H9 (cell line): ENCODE results near the gene MTRR. TPM values are rescaled to one million over a fixed set of nuclear protein-coding genes. Genes with fewer than 3 reads are reported as not detected.

Source experiments
- DNase-seq: peaks from one replicate; pipeline ENCODE4 v3.0.0-alpha.2; 2017
- H2AFZ ChIP-seq: one replicate; pipeline ENCODE4 v1.6.1; 2013; ENCODE audit warnings: mild to moderate bottlenecking, low read length, control low read depth, moderate library complexity
- H2AK5ac ChIP-seq: 2 replicates; pipeline ENCODE4 v1.6.1; 2013; ENCODE audit warnings: low read length, control low read depth, mixed read lengths; ENCODE audit not compliant: insufficient read length
- H2BK120ac ChIP-seq: one replicate; pipeline ENCODE4 v1.6.1; 2013; ENCODE audit warnings: low read depth, mild to moderate bottlenecking, low read length, control low read depth, inconsistent platforms; ENCODE audit not compliant: poor library complexity, severe bottlenecking
- H2BK12ac ChIP-seq: 2 replicates; pipeline ENCODE4 v1.6.1; 2013; ENCODE audit warnings: low read length, control low read depth, mixed read lengths, low read depth; ENCODE audit not compliant: insufficient read length
- H2BK15ac ChIP-seq: 2 replicates; pipeline ENCODE4 v1.6.1; 2013; ENCODE audit warnings: low read depth, low read length, control low read depth
- H2BK20ac ChIP-seq: one replicate; pipeline ENCODE4 v1.6.1; 2013; ENCODE audit warnings: low read depth, mild to moderate bottlenecking, low read length, control low read depth, inconsistent platforms; ENCODE audit not compliant: poor library complexity, severe bottlenecking
- H2BK5ac ChIP-seq: 2 replicates; pipeline ENCODE4 v1.6.1; 2013; ENCODE audit warnings: low read length, control low read depth, mixed read lengths; ENCODE audit not compliant: insufficient read length
- H3K14ac ChIP-seq: 2 replicates; pipeline ENCODE4 v1.6.1; 2013; ENCODE audit warnings: low read length, control low read depth; ENCODE audit not compliant: insufficient read depth
- H3K18ac ChIP-seq: 2 replicates; pipeline ENCODE4 v1.6.1; 2013; ENCODE audit warnings: low read depth, mild to moderate bottlenecking, mixed read lengths, low read length, control low read depth; ENCODE audit not compliant: insufficient read length
- H3K23ac ChIP-seq: 2 replicates; pipeline ENCODE4 v1.6.1; 2013; ENCODE audit warnings: low read length, control low read depth, mixed read lengths, low read depth; ENCODE audit not compliant: insufficient read length
- H3K23me2 ChIP-seq: 2 replicates; pipeline ENCODE4 v1.6.1; 2013; ENCODE audit warnings: low read depth, mild to moderate bottlenecking, mixed read lengths, low read length, control low read depth; ENCODE audit not compliant: insufficient read length, poor library complexity, severe bottlenecking
- H3K27ac ChIP-seq: 2 replicates; pipeline ENCODE4 v1.5.1; 2013; ENCODE audit warnings: low read length, control low read depth, mixed read lengths, low read depth; ENCODE audit not compliant: insufficient read length
- H3K27me3 ChIP-seq: 2 replicates; pipeline ENCODE4 v1.6.1; 2013; ENCODE audit warnings: low read length, control low read depth, inconsistent platforms; ENCODE audit not compliant: insufficient read depth
- H3K4ac ChIP-seq: 2 replicates; pipeline ENCODE4 v1.6.1; 2013; ENCODE audit warnings: low read depth, mild to moderate bottlenecking, control low read depth, inconsistent platforms, low read length, moderate library complexity
- H3K4me1 ChIP-seq: 2 replicates; pipeline ENCODE4 v1.6.1; 2013; ENCODE audit warnings: low read length, control low read depth, inconsistent platforms; ENCODE audit not compliant: insufficient read depth
- H3K4me2 ChIP-seq: 2 replicates; pipeline ENCODE4 v1.6.1; 2013; ENCODE audit warnings: low read length, control low read depth, mixed read lengths; ENCODE audit not compliant: insufficient read length, insufficient read depth
- H3K56ac ChIP-seq: 2 replicates; pipeline ENCODE4 v1.6.1; 2013; ENCODE audit warnings: low read depth, mild to moderate bottlenecking, mixed read lengths, low read length, control low read depth; ENCODE audit not compliant: insufficient read length
- H3K79me1 ChIP-seq: 2 replicates; pipeline ENCODE4 v1.6.1; 2013; ENCODE audit warnings: low read depth, mild to moderate bottlenecking, moderate library complexity, low read length, control low read depth, inconsistent platforms; ENCODE audit not compliant: insufficient read depth, poor library complexity, severe bottlenecking
- H3K79me2 ChIP-seq: 2 replicates; pipeline ENCODE4 v1.6.1; 2013; ENCODE audit warnings: low read length, control low read depth, inconsistent platforms; ENCODE audit not compliant: insufficient read depth
- H3K9ac ChIP-seq: 2 replicates; pipeline ENCODE4 v1.6.1; 2013; ENCODE audit warnings: low read length, control low read depth, mixed read lengths; ENCODE audit not compliant: insufficient read length; ENCODE audit errors: extremely low read depth
- H3K9me3 ChIP-seq: one replicate; pipeline ENCODE4 v1.6.1; 2013; ENCODE audit warnings: low read depth, low read length, inconsistent platforms; ENCODE audit not compliant: control insufficient read depth
- H3T11ph ChIP-seq: one replicate; pipeline ENCODE4 v1.6.1; 2013; ENCODE audit warnings: mild to moderate bottlenecking, low read length, control low read depth, inconsistent platforms
- H4K20me1 ChIP-seq: one replicate; pipeline ENCODE4 v1.6.1; 2013; ENCODE audit not compliant: control insufficient read depth, insufficient read length, insufficient read depth
- H4K5ac ChIP-seq: 2 replicates; pipeline ENCODE4 v1.6.1; 2013; ENCODE audit warnings: low read depth, mild to moderate bottlenecking, mixed read lengths, low read length, control low read depth; ENCODE audit not compliant: insufficient read length
- H4K8ac ChIP-seq: replicated peaks from 2 replicates; pipeline ENCODE4 v1.6.1; 2013; ENCODE audit warnings: low read length, control low read depth, mixed read lengths, low read depth; ENCODE audit not compliant: insufficient read length
- H4K91ac ChIP-seq: 2 replicates; pipeline ENCODE4 v1.6.1; 2013; ENCODE audit warnings: low read depth, mild to moderate bottlenecking, moderate library complexity, mixed read lengths, low read length, control low read depth; ENCODE audit not compliant: insufficient read length
- H3K27ac Mint-ChIP-seq, 3 experiments: 2 replicates in 2 of 3; 3 replicates in 1 of 3; pipeline ENCODE4 v1.8.0; 2020 to 2021; ENCODE audit warnings: mixed read lengths in 3 of 3, mild to moderate bottlenecking in 1 of 3, moderate library complexity in 1 of 3
- H3K27me3 Mint-ChIP-seq: 2 replicates; pipeline ENCODE4 v1.8.0; 2021; ENCODE audit warnings: low read depth, mild to moderate bottlenecking, moderate library complexity, mixed read lengths
- H3K36me3 Mint-ChIP-seq, 3 experiments: 2 replicates in 2 of 3; 3 replicates in 1 of 3; pipeline ENCODE4 v1.8.0; 2020 to 2021; ENCODE audit warnings: low read depth in 3 of 3, mixed read lengths in 3 of 3; ENCODE audit not compliant: insufficient read depth in 1 of 3
- H3K4me1 Mint-ChIP-seq, 2 experiments: 2 replicates each; pipeline ENCODE4 v1.8.0; 2020; ENCODE audit warnings: mixed read lengths in 2 of 2
- H3K4me3 Mint-ChIP-seq, 2 experiments: 2 replicates in 1 of 2; 3 replicates in 1 of 2; pipeline ENCODE4 v1.8.0; 2020 to 2021; ENCODE audit warnings: mild to moderate bottlenecking in 2 of 2, mixed read lengths in 2 of 2, moderate library complexity in 1 of 2
- H3K9me3 Mint-ChIP-seq, 2 experiments: 2 replicates in 1 of 2; 3 replicates in 1 of 2; pipeline ENCODE4 v1.8.0; 2020; ENCODE audit warnings: mild to moderate bottlenecking in 2 of 2, mixed read lengths in 2 of 2, moderate library complexity in 1 of 2
- CTCF ChIP-seq: fragments of 200-600 bp; sonication (generic); conservative IDR thresholded peaks from 3 replicates; pipeline ENCODE4 v1.8.0; 2021; ENCODE audit warnings: antibody characterized with exemption, mild to moderate bottlenecking
- whole genome bisulfite sequencing: extraction: QIAGEN DNeasy Blood & Tissue Kit; methylation state at CpG from one replicate; pipeline ENCODE4 v1.1.7; 2013; ENCODE audit warnings: missing lambda C conversion rate, low lambda C conversion rate, mixed read lengths; ENCODE audit not compliant: insufficient read length; ENCODE audit errors: extremely low coverage; 5-methylcytosine and 5-hydroxymethylcytosine counted together
- total RNA-seq: library from RNA; stranded (reverse); gene quantifications from 2 replicates; pipeline ENCODE4 v1.2.1, GENCODE V29; 2021

MTRR gene
- total RNA-seq, 1 experiment from 2014 or later = 66.0 TPM

GRCh38 chr5:7888901-7889300 is 20.0 kb downstream of the MTRR start:
- no peak overlapping the region for H3K56ac ChIP-seq
- no peak overlapping the region for H3K4me2 ChIP-seq
- no peak for TF ChIP-seq CTCF
- no peak overlapping the region for H2BK15ac ChIP-seq
- H3K79me1 ChIP-seq = peaks cover 2% of the 10 kb centered on the region
- no peak overlapping the region for H3K9ac ChIP-seq
- no peak overlapping the region for H2BK12ac ChIP-seq
- Mint-ChIP-seq H3K27ac (no peak overlapping the region), H3K27me3 (no peaks in the 10 kb centered on the region), H3K4me3 (no peak overlapping the region), H3K4me1 (no peaks in the 10 kb centered on the region), H3K9me3 (no peaks in the 10 kb centered on the region), H3K36me3 (peaks cover 23 to 77% (median 76%) of the 10 kb centered on the region in 3 experiments)
- H2AFZ ChIP-seq = no peak overlapping the region
- no peak overlapping the region for H4K8ac ChIP-seq
- H3K14ac ChIP-seq = no peak overlapping the region
- no peak overlapping the region for H3K4ac ChIP-seq
- no peak overlapping the region for H2BK120ac ChIP-seq
- H4K91ac ChIP-seq = no peak overlapping the region
- no peak for DNase-seq
- no peaks in the 10 kb centered on the region for H3K23me2 ChIP-seq
- no peak overlapping the region for H2AK5ac ChIP-seq
- H3K23ac ChIP-seq = no peak overlapping the region
- no peak overlapping the region for H3T11ph ChIP-seq
- H3K18ac ChIP-seq = no peak overlapping the region
- no peak overlapping the region for H4K5ac ChIP-seq
- H3K9me3 ChIP-seq = no peaks in the 10 kb centered on the region
- H4K20me1 ChIP-seq = no peaks in the 10 kb centered on the region
- no peaks in the 10 kb centered on the region for H3K79me2 ChIP-seq
- no peak overlapping the region for H2BK20ac ChIP-seq
- no peak overlapping the region for H3K27ac ChIP-seq
- H2BK5ac ChIP-seq = no peak overlapping the region
- H3K4me1 ChIP-seq = no peaks in the 10 kb centered on the region
- no peaks in the 10 kb centered on the region for H3K27me3 ChIP-seq
- WGBS = no CpG with 5 or more reads among the region's 9 CpGs
